Gastrocnemius medialis (tissue), 4 donors: ENCODE data around the gene ELFN2. TPM values are rescaled to one million over a fixed set of nuclear protein-coding genes. Genes with fewer than 3 reads are reported as not detected.

ENCODE experiments used
- ATAC-seq, 2 donors: fragments of 150-250 bp; one replicate each; pipeline ENCODE4 v1.9.1; 2016
- DNase-seq, 2 donors: peaks; one replicate each; pipeline ENCODE4 v3.0.0-alpha.2; 2019
- H3K27ac ChIP-seq, 4 donors: fragments of 200-600 bp; sonication (generic); 1 replicate in 1 of 4; 2 replicates in 3 of 4; pipeline ENCODE4 v1.5.1; 2016 to 2018; ENCODE audit warnings: mild to moderate bottlenecking in 2 of 4, moderate library complexity in 1 of 4
- H3K27me3 ChIP-seq, 3 donors: fragments of 200-600 bp; sonication (generic) in 2 of 3; 1 replicate in 1 of 3; 2 replicates in 2 of 3; pipeline versions ENCODE4 v1.5.1 to v1.6.0; 2016 to 2019; ENCODE audit warnings: mild to moderate bottlenecking in 1 of 3, moderate library complexity in 1 of 3
- H3K36me3 ChIP-seq, 2 donors: fragments of 200-600 bp; sonication (generic) in 1 of 2; one replicate each; pipeline ENCODE4 v1.5.1; 2017 to 2018
- H3K4me1 ChIP-seq, 2 donors: fragments of 200-600 bp; sonication (generic) in 1 of 2; one replicate each; pipeline ENCODE4 v1.5.1; 2016 to 2017; ENCODE audit warnings: mild to moderate bottlenecking in 2 of 2
- H3K4me3 ChIP-seq, 4 donors: fragments of 200-600 bp; sonication (generic) in 3 of 4; 1 replicate in 1 of 4; 2 replicates in 3 of 4; pipeline ENCODE4 v1.5.1; 2016 to 2019; ENCODE audit warnings: mild to moderate bottlenecking in 2 of 4
- H3K9me3 ChIP-seq, 3 donors: fragments of 200-600 bp; sonication (generic) in 2 of 3; 1 replicate in 1 of 3; 2 replicates in 2 of 3; pipeline ENCODE4 v1.5.1; 2016 to 2019
- CTCF ChIP-seq, 5 experiments: fragments of 450-650 bp in 3 of 5; fragments of 200-600 bp in 2 of 5; sonication (generic) in 2 of 5; IDR thresholded peaks in 4 of 5; conservative IDR thresholded peaks in 1 of 5; 1 replicate in 4 of 5; 2 replicates in 1 of 5; pipeline ENCODE4 v1.5.1; 2016 to 2019; ENCODE audit warnings: antibody characterized with exemption in 5 of 5, mild to moderate bottlenecking in 3 of 5, moderate library complexity in 3 of 5
- POLR2A ChIP-seq, 2 donors: fragments of 450-650 bp; IDR thresholded peaks; one replicate each; pipeline ENCODE4 v1.6.1; 2017; ENCODE audit warnings: antibody characterized with exemption in 2 of 2, mild to moderate bottlenecking in 2 of 2, moderate library complexity in 2 of 2
- in situ Hi-C, 4 donors: fragments of 200-750 bp; cut with MboI; loops; one replicate each; pipeline versions ENCODE4 v1.15.0 to v1.8.0; 2017; ENCODE audit warnings: low sequenced_read_pairs in 4 of 4
- intact Hi-C: fragments of 100-400 bp; cut with DNase I; formaldehyde crosslinking; loops from one replicate; pipeline ENCODE4 v1.15.1; 2023; ENCODE audit warnings: low total_unique reads
- total RNA-seq, 4 donors: library from RNA; depleted of rRNA; stranded (reverse); fragments of >200 nt; gene quantifications; one replicate each; pipeline versions ENCODE4 v1.1.0 to v1.2.3, GENCODE V29; 2016

ELFN2 gene
- total RNA-seq, 4 donors from 2014 or later = 0.02 to 0.03 TPM; not detected in 2

DNA sequence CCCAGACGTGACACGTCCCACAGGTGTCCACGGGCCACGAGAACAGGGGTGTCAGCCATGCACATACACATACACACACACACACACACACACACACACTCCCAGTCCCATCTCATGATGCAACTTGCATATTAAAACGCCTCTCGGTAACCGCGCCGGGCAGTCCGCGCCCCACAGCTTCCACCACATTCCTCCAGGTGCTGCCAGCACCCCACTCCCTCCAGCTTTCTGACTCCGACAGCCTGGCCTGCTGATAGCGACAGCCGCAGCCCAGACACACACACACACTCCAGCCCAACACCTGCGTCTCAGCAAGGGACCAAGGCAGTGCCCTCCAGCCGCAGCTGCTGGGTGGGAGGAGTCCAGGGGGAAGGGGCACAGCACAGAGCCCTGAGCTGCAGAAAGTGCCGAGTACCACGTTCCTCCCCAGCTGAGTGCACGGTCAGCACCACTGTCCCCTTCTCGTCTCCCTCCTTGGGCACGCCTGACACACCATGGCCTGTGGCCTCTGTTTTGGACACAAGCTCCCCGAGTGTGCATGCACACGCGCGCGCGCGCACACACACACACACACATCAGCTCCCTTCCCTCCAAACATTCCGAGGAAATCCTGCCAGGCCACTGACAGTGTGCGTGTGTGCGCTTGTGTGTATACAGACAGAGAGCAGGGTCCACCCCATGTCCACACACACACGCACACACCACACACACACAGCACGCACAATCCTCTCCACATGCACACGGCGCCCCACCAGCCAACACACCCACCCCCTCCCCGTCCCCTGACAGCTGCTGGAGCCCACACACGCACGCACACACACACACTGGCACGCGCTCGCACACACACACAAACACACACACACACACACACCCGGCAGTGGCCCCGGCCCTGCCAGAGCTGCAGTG is 1.2 kb downstream of the ELFN2 start:
- Histone ChIP-seq H3K9me3 (no peaks in the 10 kb centered on the region), H3K4me3 (no peak overlapping the region), H3K27me3 (peaks cover 60 to 77% (median 64%) of the 10 kb centered on the region in 3 donors), H3K4me1 (no peaks in the 10 kb centered on the region), H3K36me3 (no peaks in the 10 kb centered on the region), H3K27ac (no peak overlapping the region)
- ATAC-seq = no peak
- intact Hi-C loops = loop anchor here (10.0 kb wide), 1 partner anchor 111 kb away; no protein-coding TSS in a partner anchor
- in situ Hi-C loops = no loop called here
- DNase-seq = no peak
- TF ChIP-seq CTCF (IDR thresholded peaks at IDR 0.05 in 4 of 5, conservative IDR thresholded peaks at IDR 0.05 in 1 of 5) (no peak), POLR2A (IDR thresholded peaks at IDR 0.05) (no peak)

- intact Hi-C loops = loop anchor here (10.0 kb wide), 1 partner anchor 111 kb away; no protein-coding TSS in a partner anchor
- DNase-seq = no peak
- H3K9me3 ChIP-seq = no peaks in the 10 kb centered on the region
- no peak for TF ChIP-seq CTCF (IDR thresholded peaks at IDR 0.05 in 4 of 5, conservative IDR thresholded peaks at IDR 0.05 in 1 of 5)
- TF ChIP-seq POLR2A (IDR thresholded peaks at IDR 0.05) = no peak
- in situ Hi-C loops = no loop called here
- no peaks in the 10 kb centered on the region for H3K36me3 ChIP-seq
- no peaks in the 10 kb centered on the region for H3K4me1 ChIP-seq
- H3K4me3 ChIP-seq = no peak overlapping the region
- ATAC-seq = no peak
- H3K27ac ChIP-seq = no peak overlapping the region
- H3K27me3 ChIP-seq = peaks cover 62 to 77% (median 64%) of the 10 kb centered on the region in 3 donors
Observed at GRCh38 chr22:37425369-37425768, 1.9 kb downstream of the ELFN2 start.

DNA sequence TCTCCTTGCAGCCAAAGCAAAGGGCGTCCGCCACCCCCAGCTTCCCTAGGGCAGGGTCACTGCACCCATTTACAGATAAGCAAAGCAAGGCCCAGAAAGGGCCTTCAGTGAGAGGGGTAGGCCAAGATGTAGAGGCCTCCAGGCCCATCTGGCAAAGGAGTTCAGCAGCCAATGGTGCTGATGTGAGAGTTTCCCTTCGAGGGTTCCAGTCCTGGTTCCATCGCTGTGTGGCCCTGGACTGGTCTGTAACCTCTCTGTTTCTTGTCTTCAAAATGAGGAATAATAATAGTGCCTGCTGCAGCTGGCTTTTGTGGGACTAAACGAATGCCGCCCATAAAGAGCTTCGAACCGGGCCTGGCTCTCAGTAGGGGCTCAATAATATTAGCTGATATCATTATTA is 4.0 kb downstream of the ELFN2 start:
- no peaks in the 10 kb centered on the region for H3K36me3 ChIP-seq
- TF ChIP-seq CTCF (IDR thresholded peaks at IDR 0.05 in 4 of 5, conservative IDR thresholded peaks at IDR 0.05 in 1 of 5) (no peak), POLR2A (IDR thresholded peaks at IDR 0.05) (no peak)
- no peak overlapping the region for H3K27ac ChIP-seq
- in situ Hi-C loops = no loop called here
- H3K4me3 ChIP-seq = no peak overlapping the region
- H3K9me3 ChIP-seq = no peaks in the 10 kb centered on the region
- no peaks in the 10 kb centered on the region for H3K4me1 ChIP-seq
- ATAC-seq (no peak), DNase-seq (no peak)
- H3K27me3 ChIP-seq = peaks cover 52 to 69% (median 59%) of the 10 kb centered on the region in 3 donors
- intact Hi-C loops = loop anchor here (10.0 kb wide), 1 partner anchor 108 kb away; no protein-coding TSS in a partner anchor

GRCh38 chr22:37421468-37421877 is 5.8 kb downstream of the ELFN2 start:
- H3K4me3 ChIP-seq = no peak overlapping the region
- H3K9me3 ChIP-seq = no peaks in the 10 kb centered on the region
- in situ Hi-C loops = no loop called here
- ATAC-seq = no peak
- TF ChIP-seq CTCF (IDR thresholded peaks at IDR 0.05 in 4 of 5, conservative IDR thresholded peaks at IDR 0.05 in 1 of 5) = no peak
- no peaks in the 10 kb centered on the region for H3K4me1 ChIP-seq
- intact Hi-C loops = loop anchor here (10.0 kb wide), 1 partner anchor 107 kb away; no protein-coding TSS in a partner anchor
- no peaks in the 10 kb centered on the region for H3K36me3 ChIP-seq
- peaks cover 38 to 53% (median 45%) of the 10 kb centered on the region in 3 donors for H3K27me3 ChIP-seq
- DNase-seq = no peak
- no peak overlapping the region for H3K27ac ChIP-seq
